Astrocyte (in vitro differentiated cells and primary cell): ENCODE measurements around the gene PELI1.
"Not testable (repeated sequence)": the region's sequence is repeated elsewhere in the genome, so short reads cannot be mapped to it uniquely, and the experiment has no call there.

ENCODE experiments used
- CTCF ChIP-seq: IDR thresholded peaks from 2 replicates; pipeline ENCODE4 v1.5.1; 2011; ENCODE audit warnings: low read depth, mild to moderate bottlenecking, inconsistent platforms, low read length, moderate library complexity; ENCODE audit not compliant: insufficient read depth
- EZH2 ChIP-seq: IDR thresholded peaks from 2 replicates; pipeline ENCODE4 v1.6.1; 2012; ENCODE audit warnings: mild to moderate bottlenecking, low read length, inconsistent platforms; ENCODE audit not compliant: insufficient read depth

DNA sequence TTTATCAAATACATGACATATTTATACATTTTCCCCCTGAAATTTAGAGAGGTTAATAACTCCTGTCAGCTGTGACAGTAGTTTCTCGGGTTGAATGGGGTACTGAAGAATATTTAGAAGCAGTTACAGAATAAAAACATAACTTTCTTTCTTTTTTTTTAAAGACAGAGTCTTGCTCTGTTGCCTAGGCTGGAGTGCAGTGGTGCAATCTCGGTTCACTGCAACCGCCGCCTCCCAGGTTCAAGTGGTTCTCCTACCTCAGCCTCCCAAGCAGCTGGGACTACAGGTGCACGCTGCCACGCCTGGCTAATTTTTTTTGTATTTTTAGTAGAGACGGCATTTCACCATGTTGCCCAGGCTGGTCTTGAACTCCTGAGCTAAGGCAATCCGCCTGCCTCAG, 43.6 kb downstream of the PELI1 start:
- TF ChIP-seq CTCF, EZH2: not testable (repeated sequence)
